GM23338 (cell line): ENCODE data around the gene CCDC63. TPM values are rescaled to one million over a fixed set of nuclear protein-coding genes. Genes with fewer than 3 reads are reported as not detected.
A peak's percentile ranks its signal among the peaks of the same experiment; 100 is the strongest.

Experiments
- ATAC-seq: fragments of 200-7000 bp; cut with Tn5 transposase; 3 replicates; pipeline ENCODE4 v1.9.1; 2020
- DNase-seq: peaks from one replicate; pipeline ENCODE4 v3.0.0-alpha.2; 2015; ENCODE audit warnings: low spot score
- H2AFZ ChIP-seq: fragments of 200-600 bp; sonication (generic); 2 replicates; pipeline ENCODE4 v1.8.0; 2016; ENCODE audit warnings: antibody characterized with exemption, mild to moderate bottlenecking, moderate library complexity
- H3F3A ChIP-seq: fragments of 200-600 bp; sonication (generic); replicated peaks from 2 replicates; pipeline ENCODE4 v1.8.0; 2017; ENCODE audit warnings: antibody characterized with exemption, mixed run types, low read depth
- H3K27ac ChIP-seq: fragments of 200-600 bp; sonication (generic); 2 replicates; pipeline ENCODE4 v1.6.1; 2016; ENCODE audit warnings: low read depth
- H3K27me3 ChIP-seq: fragments of 200-600 bp; sonication (generic); 2 replicates; pipeline ENCODE4 v1.8.0; 2016; ENCODE audit warnings: mild to moderate bottlenecking, mixed run types, moderate library complexity; ENCODE audit not compliant: insufficient read depth
- H3K36me3 ChIP-seq: fragments of 200-600 bp; sonication (generic); 2 replicates; pipeline ENCODE4 v1.8.0; 2016; ENCODE audit warnings: mild to moderate bottlenecking; ENCODE audit not compliant: insufficient read depth
- H3K4me1 ChIP-seq: fragments of 200-600 bp; sonication (generic); 2 replicates; pipeline ENCODE4 v1.8.0; 2016; ENCODE audit warnings: mild to moderate bottlenecking, moderate library complexity; ENCODE audit not compliant: insufficient read depth
- H3K4me2 ChIP-seq: fragments of 200-600 bp; sonication (generic); 2 replicates; pipeline ENCODE4 v1.7.1; 2017; ENCODE audit warnings: mixed run types
- H3K4me3 ChIP-seq: fragments of 200-600 bp; sonication (generic); 2 replicates; pipeline ENCODE4 v1.6.1; 2016; ENCODE audit warnings: mixed run types
- H3K79me2 ChIP-seq: fragments of 200-600 bp; sonication (generic); replicated peaks from 2 replicates; pipeline ENCODE4 v1.8.0; 2017; ENCODE audit warnings: mild to moderate bottlenecking; ENCODE audit not compliant: insufficient read depth
- H3K9me2 ChIP-seq: fragments of 200-600 bp; sonication (generic); 2 replicates; pipeline ENCODE4 v1.8.0; 2017; ENCODE audit not compliant: insufficient read depth
- H4K20me1 ChIP-seq: fragments of 200-600 bp; sonication (generic); replicated peaks from 2 replicates; pipeline ENCODE4 v1.8.0; 2017; ENCODE audit warnings: mild to moderate bottlenecking; ENCODE audit not compliant: insufficient read depth
- H3K27ac Mint-ChIP-seq: 2 replicates; pipeline ENCODE4 v1.8.0; 2020; ENCODE audit warnings: inconsistent platforms, mild to moderate bottlenecking, moderate library complexity, mixed read lengths
- H3K27me3 Mint-ChIP-seq: 3 replicates; pipeline ENCODE4 v1.8.0; 2022; ENCODE audit warnings: low read depth, mild to moderate bottlenecking, moderate library complexity, mixed read lengths, inconsistent platforms; ENCODE audit not compliant: insufficient read depth, poor library complexity
- H3K36me3 Mint-ChIP-seq: 3 replicates; pipeline ENCODE4 v1.8.0; 2021; ENCODE audit warnings: low read depth, mild to moderate bottlenecking, inconsistent platforms, moderate library complexity, mixed read lengths
- H3K4me1 Mint-ChIP-seq: 3 replicates; pipeline ENCODE4 v1.8.0; 2020; ENCODE audit warnings: mild to moderate bottlenecking, inconsistent platforms, mixed read lengths
- H3K4me3 Mint-ChIP-seq: 3 replicates; pipeline ENCODE4 v1.8.0; 2021; ENCODE audit warnings: moderate library complexity, mild to moderate bottlenecking, inconsistent platforms, mixed read lengths
- H3K9me3 Mint-ChIP-seq: 3 replicates; pipeline ENCODE4 v1.8.0; 2020; ENCODE audit warnings: moderate library complexity, mild to moderate bottlenecking, inconsistent platforms, mixed read lengths
- CREB1 ChIP-seq: fragments of 250-450 bp; sonication (Bioruptor Pico); IDR thresholded peaks from 2 replicates; pipeline ENCODE4 v1.5.0; 2020; ENCODE audit warnings: low read depth, mild to moderate bottlenecking, moderate library complexity
- CTCF ChIP-seq, 2 experiments: fragments of 200-600 bp in 1 of 2; sonication (generic) in 1 of 2; conservative IDR thresholded peaks; 2 replicates each; pipeline versions ENCODE4 v1.5.1 to v1.6.1; 2016 to 2017; ENCODE audit warnings: antibody characterized with exemption in 2 of 2, low read depth in 2 of 2, mild to moderate bottlenecking in 2 of 2, moderate library complexity in 1 of 2
- ETS1 ChIP-seq: IDR thresholded peaks from 2 replicates; pipeline ENCODE4 v1.6.1; 2016; ENCODE audit warnings: antibody characterized with exemption
- STAT1 ChIP-seq: IDR thresholded peaks from one replicate; pipeline ENCODE4 v1.6.1; 2016; ENCODE audit warnings: antibody characterized with exemption; ENCODE audit not compliant: unreplicated experiment
- ZNF114 ChIP-seq: fragments of 250-450 bp; sonication (Bioruptor Pico); IDR thresholded peaks from 2 replicates; pipeline ENCODE4 v1.5.0; 2020; ENCODE audit warnings: mild to moderate bottlenecking, moderate library complexity
- ZNF331 ChIP-seq: fragments of 250-450 bp; sonication (Bioruptor Pico); IDR thresholded peaks from 2 replicates; pipeline ENCODE4 v1.5.0; 2020; ENCODE audit warnings: low read depth, mild to moderate bottlenecking, moderate library complexity
- polyA plus RNA-seq: library from polyadenylated mRNA; unstranded; fragments of >200 nt; fragmentation: Nextera tagmentation; extraction: Ambion mirVana; gene quantifications from 2 replicates; pipeline ENCODE4 v1.2.1, GENCODE V29; 2016
- total RNA-seq: library from RNA; depleted of rRNA; stranded (reverse); fragments of >200 nt; shearing (Covaris generic); gene quantifications from 2 replicates; pipeline ENCODE4 v1.2.3, GENCODE V29; 2014

The CCDC63 gene
- total and polyA plus RNA-seq, 2 experiments from 2014 or later, result 1.8 TPM; not detected in 1

- no peak for TF ChIP-seq CREB1
- TF ChIP-seq ZNF331 (CRISPR knock-in tag), result no peak
- no peak for TF ChIP-seq STAT1
- TF ChIP-seq ETS1, result no peak
- H3K4me2 ChIP-seq, result no peak overlapping the region
- Mint-ChIP-seq H3K27ac (no peak overlapping the region), H3K27me3 (peaks cover 5% of the 10 kb centered on the region), H3K36me3 (no peaks in the 10 kb centered on the region; the same call in 2 of the 3 replicates), H3K9me3 (peaks cover 4% of the 10 kb centered on the region; the same call in 2 of the 3 replicates), H3K4me3 (no peak overlapping the region), H3K4me1 (no peaks in the 10 kb centered on the region; the same call in 2 of the 3 replicates)
- DNase-seq, result no peak
- H3K36me3 ChIP-seq, result no peaks in the 10 kb centered on the region
- H3K27me3 ChIP-seq, result no peaks in the 10 kb centered on the region
- no peak overlapping the region for H3K4me3 ChIP-seq
- no peak overlapping the region for H2AFZ ChIP-seq
- no peak overlapping the region for H3K27ac ChIP-seq
- no peaks in the 10 kb centered on the region for H3K9me2 ChIP-seq
- no peaks in the 10 kb centered on the region for H3K4me1 ChIP-seq
- no peaks in the 10 kb centered on the region for H3F3A ChIP-seq
- no peak for ATAC-seq
- H4K20me1 ChIP-seq, result no peaks in the 10 kb centered on the region
- no peaks in the 10 kb centered on the region for H3K79me2 ChIP-seq
Measured at GRCh38 chr12:110883251-110883650, 36.5 kb downstream of the CCDC63 start.

GRCh38 chr12:110885152-110885840, 38.5 kb downstream of the CCDC63 start:
- Mint-ChIP-seq H3K4me3 (no peak overlapping the region), H3K27ac (no peak overlapping the region; the same call in 1 of the 2 replicates), H3K9me3 (peaks cover 4% of the 10 kb centered on the region; the same call in 2 of the 3 replicates), H3K4me1 (no peaks in the 10 kb centered on the region; the same call in 2 of the 3 replicates), H3K27me3 (peaks cover 8% of the 10 kb centered on the region), H3K36me3 (no peaks in the 10 kb centered on the region; the same call in 2 of the 3 replicates)
- TF ChIP-seq STAT1 (no peak), ETS1 (no peak), ZNF331 (CRISPR knock-in tag) (no peak), ZNF114 (CRISPR knock-in tag) (no peak), CTCF (conservative IDR thresholded peaks at IDR 0.05; ENCODE audit: low read depth in 2 of 2) (0 out of 4 replicates have a peak, but pooled peaks of 1 of the 2 experiments have one; percentile 4)
- H3K79me2 ChIP-seq, result no peaks in the 10 kb centered on the region
- no peaks in the 10 kb centered on the region for H4K20me1 ChIP-seq
- no peaks in the 10 kb centered on the region for H3K9me2 ChIP-seq
- no peaks in the 10 kb centered on the region for H3K36me3 ChIP-seq
- H3F3A ChIP-seq, result no peaks in the 10 kb centered on the region
- DNase-seq (no peak), ATAC-seq (no peak)
- H3K4me3 ChIP-seq, result no peak overlapping the region
- H3K27ac ChIP-seq, result no peak overlapping the region
- H2AFZ ChIP-seq, result no peak overlapping the region
- H3K4me2 ChIP-seq, result no peak overlapping the region
- no peaks in the 10 kb centered on the region for H3K4me1 ChIP-seq
- no peaks in the 10 kb centered on the region for H3K27me3 ChIP-seq
